Activated gamma-delta T cell (primary cell): ENCODE measurements around the gene ACVR2B.

ENCODE experiments used
- DNase-seq: peaks from one replicate; lab custom pipeline; 2025; lab: John Stamatoyannopoulos, UW

Gene ACVR2B

DNA sequence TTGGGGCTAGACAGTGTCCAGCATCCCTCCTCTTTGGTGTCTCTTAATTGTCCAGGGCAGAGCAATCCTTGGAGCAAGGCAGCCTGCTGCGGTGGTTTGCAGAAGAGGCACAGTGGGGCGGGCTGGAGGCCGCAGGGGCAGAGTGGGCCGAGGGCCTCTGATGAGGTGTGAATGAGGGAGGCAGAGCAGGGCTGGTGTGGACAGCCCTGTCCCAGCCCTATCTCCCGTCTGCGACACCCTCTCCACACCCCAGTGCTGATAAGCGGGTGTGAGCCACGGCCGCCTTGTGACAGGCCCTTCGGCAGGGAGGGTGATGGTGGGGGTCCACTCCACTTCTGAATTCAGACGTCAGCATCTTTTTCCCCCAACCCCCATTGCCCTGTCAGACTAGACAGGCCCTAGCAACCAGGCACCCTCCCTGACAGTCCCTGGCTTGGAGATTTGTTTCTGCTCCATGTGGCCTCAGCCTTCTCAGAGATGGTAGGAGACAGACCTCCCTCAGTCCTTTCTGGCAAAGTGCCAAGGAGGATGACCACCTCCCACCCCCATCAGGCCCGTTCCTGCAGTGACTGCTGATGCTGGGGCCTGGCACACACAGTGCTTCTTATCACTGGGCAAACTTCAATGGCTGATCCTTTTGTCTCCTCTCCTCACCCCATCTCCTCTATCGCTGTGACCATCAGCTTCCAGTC lies 79.7 kb downstream of the ACVR2B start:
- DNase-seq: no peak

DNA sequence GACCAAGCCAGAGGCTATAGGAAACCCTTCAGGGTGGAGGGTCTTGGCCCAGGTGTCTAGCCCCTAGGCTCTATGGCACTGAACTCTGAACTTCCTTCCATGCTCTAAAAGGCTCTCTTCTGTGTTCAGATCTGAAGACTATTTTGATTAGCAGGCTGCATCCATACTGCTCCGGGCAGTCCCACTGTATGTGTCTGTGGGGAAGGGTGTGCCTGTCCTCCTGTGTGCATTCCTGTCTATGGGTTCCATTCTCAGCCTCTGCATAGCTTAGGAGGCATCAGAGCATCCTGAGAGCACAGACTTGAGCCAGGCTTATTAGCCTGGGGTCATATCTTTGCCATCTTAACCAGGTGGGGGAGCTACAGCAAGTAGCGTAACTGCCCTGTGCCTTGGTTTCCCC lies 80.5 kb downstream of the ACVR2B start:
- no peak for DNase-seq

DNA sequence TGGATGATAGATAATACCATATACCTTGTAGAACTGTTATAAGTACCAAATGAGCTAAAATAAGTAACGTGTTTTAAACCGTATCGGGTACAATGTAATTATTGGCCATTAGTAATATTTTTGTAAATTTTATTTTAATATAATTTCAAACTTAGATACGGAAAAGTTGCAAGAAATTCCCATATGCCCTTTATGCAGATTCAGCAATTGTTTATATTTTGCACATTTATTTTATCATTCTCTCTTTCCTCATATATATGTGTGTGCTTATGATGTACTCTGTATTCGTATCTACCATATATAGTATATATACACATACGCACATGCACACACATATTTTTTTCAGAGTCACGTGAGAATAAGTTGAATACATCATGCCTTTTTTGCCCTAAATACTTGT lies 80.9 kb downstream of the ACVR2B start:
- DNase-seq: no peak

DNA sequence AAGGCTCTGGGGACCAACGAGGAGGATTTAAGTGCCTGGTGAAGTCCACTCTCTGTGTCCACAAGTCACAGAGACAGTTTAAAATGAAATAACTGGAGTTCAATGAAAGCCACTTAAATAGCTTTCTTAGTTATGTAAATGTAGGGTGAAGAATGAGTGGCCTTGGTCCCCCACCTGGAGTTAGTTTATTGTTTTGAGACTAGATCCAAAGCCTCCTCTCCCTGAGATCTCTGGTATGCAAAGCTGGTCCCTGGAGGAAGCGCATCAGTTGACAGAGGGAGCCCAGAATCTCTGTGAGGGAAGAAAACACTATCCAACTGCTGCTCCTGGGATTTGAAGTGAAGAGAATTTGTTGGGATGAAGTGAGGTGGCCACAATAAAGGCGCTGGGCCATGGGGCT lies 83.0 kb downstream of the ACVR2B start:
- no peak for DNase-seq

DNA sequence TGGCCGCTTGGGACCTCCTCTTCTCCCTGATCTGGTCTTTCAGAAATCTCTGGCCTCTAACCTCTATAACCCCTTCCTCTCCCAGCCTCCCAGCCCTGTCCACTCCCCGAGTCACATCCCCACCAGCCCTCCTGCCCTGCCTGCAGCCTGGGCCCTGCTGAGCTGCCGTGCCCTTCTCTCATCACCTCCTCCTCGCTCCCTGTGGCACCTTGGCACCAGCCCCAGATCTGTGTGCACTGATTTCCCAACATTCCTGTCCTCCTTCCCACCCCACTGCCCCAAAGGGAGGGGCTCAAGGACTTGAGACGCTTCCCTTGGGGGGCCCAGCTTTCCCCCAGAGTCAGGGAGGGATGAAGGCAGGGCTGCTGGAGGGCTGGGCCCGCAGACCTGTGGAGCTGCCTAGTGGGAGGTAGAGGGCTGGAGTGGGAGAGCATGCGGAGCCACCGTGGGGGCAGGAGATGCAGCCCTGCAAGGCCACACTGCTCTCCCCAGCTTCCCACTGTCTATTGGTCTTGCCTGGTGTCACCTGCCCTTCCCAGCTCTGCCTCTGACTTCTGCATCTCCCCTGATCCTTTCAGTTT lies 85.2 kb downstream of the ACVR2B start:
- DNase-seq: no peak

DNA sequence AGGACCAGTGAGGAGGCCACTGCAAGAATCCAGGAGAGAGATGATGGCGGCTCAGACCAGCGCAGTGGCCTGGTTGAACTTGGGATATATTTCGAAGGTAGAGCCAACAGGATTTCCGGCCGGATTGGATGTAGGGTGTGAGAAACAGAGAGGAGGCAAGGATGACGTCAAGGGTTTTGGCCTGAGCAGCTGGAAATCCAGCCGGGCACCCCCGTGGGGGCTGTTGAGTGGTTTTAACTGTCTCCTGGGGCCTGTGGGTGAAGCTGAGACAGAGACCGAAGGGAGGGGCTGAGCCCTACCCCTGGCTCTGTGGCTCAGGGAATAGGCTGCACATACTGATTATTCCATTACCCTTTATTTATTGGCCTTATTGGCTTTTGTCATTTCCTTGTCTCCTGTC lies 88.1 kb downstream of the ACVR2B start:
- no peak for DNase-seq
